Stimulated activated naive CD8-positive, alpha-beta T cell treated with anti-CD3 and anti-CD28 coated beads, Interleukin-15, amount 100 ng/mL, for 72 hours (primary cell): ENCODE measurements around the gene WRNIP1.

Experiments used
- ATAC-seq: fragments of 150-1000 bp; cut with Tn5 transposase; 2 replicates; pipeline ENCODE4 v1.10.0; 2021; ENCODE audit warnings: mild to moderate bottlenecking, moderate library complexity
- DNase-seq, 2 donors: peaks; one replicate each; pipeline ENCODE4 v3.0.0; 2021 to 2022
- H3K27ac Mint-ChIP-seq, 2 donors: one replicate each; pipeline ENCODE4 v1.8.0; 2022; ENCODE audit warnings: mild to moderate bottlenecking in 2 of 2, mixed read lengths in 2 of 2, moderate library complexity in 2 of 2
- H3K27me3 Mint-ChIP-seq: one replicate; pipeline ENCODE4 v1.8.0; 2022; ENCODE audit warnings: mixed read lengths
- H3K4me1 Mint-ChIP-seq: one replicate; pipeline ENCODE4 v1.8.0; 2022; ENCODE audit warnings: mild to moderate bottlenecking, mixed read lengths
- H3K4me3 Mint-ChIP-seq, 2 donors: one replicate each; pipeline ENCODE4 v1.8.0; 2022; ENCODE audit warnings: mild to moderate bottlenecking in 2 of 2, mixed read lengths in 2 of 2, moderate library complexity in 1 of 2
- H3K9me3 Mint-ChIP-seq, 2 donors: one replicate each; pipeline ENCODE4 v1.8.0; 2022; ENCODE audit warnings: mixed read lengths in 2 of 2

WRNIP1 gene

GRCh38 chr6:2783188-2783963 is 18.2 kb downstream of the WRNIP1 start:
- H3K4me1 Mint-ChIP-seq: peaks cover 27% of the 10 kb centered on the region
- H3K27ac Mint-ChIP-seq: no peak overlapping the region
- H3K9me3 Mint-ChIP-seq: no peaks in the 10 kb centered on the region
- DNase-seq: no peak
- H3K4me3 Mint-ChIP-seq: no peak overlapping the region
- peak; percentile 37 for ATAC-seq
- no peaks in the 10 kb centered on the region for H3K27me3 Mint-ChIP-seq

DNA sequence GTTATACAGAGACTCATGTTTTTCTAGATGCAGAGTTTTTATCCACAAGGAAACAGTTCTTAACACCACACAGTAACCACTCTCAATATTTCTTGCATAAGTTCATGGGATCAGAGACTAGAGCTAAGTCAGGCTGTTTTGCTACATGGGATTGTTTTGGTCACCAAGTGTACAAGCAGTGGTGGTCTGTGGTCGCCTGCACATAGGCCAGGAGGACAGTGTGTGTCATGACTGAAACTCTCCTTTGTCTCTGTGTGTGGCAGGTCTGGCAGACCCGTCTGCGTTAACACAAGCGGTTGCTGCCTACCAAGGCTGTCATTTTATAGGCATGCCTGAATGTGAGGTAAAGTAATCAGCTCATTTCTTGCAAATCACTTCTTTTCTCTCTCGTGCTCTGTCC is 18.9 kb downstream of the WRNIP1 start:
- H3K27ac Mint-ChIP-seq: no peak overlapping the region
- peaks cover 28% of the 10 kb centered on the region for H3K4me1 Mint-ChIP-seq
- ATAC-seq (no peak), DNase-seq (no peak)
- H3K4me3 Mint-ChIP-seq: no peak overlapping the region
- H3K27me3 Mint-ChIP-seq: no peaks in the 10 kb centered on the region
- no peaks in the 10 kb centered on the region for H3K9me3 Mint-ChIP-seq

GRCh38 chr6:2784930-2785329 is 19.7 kb downstream of the WRNIP1 start:
- Mint-ChIP-seq H3K27me3 (no peaks in the 10 kb centered on the region), H3K4me3 (no peak overlapping the region), H3K4me1 (peaks cover 32% of the 10 kb centered on the region), H3K9me3 (no peaks in the 10 kb centered on the region), H3K27ac (peak overlapping the region in 1 of 2 donors; percentile 38)
- DNase-seq (no peak), ATAC-seq (no peak)

DNA sequence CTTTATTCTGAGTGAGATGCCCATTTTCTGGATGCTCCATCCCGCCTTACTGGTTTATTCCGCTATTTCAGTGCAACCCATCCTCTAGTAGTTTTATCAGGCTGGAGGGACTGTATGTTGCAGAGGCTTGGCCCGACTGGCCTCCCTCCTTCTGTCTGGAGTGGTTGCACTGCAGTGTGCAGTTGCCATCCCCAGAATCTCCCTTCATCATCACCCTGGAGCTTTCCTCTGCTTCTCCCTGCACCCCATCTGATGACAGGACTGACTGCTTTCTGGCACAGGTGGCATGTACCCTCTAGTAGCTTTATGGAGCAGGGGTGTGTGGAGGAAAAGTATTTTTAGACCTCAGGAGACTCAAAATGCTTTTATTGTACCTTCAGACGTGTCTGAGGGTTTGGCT is 21.1 kb downstream of the WRNIP1 start:
- no peak for ATAC-seq
- Mint-ChIP-seq H3K27ac (no peak overlapping the region), H3K4me3 (no peak overlapping the region), H3K4me1 (peaks cover 38% of the 10 kb centered on the region), H3K27me3 (no peaks in the 10 kb centered on the region), H3K9me3 (no peaks in the 10 kb centered on the region)
- no peak for DNase-seq

DNA sequence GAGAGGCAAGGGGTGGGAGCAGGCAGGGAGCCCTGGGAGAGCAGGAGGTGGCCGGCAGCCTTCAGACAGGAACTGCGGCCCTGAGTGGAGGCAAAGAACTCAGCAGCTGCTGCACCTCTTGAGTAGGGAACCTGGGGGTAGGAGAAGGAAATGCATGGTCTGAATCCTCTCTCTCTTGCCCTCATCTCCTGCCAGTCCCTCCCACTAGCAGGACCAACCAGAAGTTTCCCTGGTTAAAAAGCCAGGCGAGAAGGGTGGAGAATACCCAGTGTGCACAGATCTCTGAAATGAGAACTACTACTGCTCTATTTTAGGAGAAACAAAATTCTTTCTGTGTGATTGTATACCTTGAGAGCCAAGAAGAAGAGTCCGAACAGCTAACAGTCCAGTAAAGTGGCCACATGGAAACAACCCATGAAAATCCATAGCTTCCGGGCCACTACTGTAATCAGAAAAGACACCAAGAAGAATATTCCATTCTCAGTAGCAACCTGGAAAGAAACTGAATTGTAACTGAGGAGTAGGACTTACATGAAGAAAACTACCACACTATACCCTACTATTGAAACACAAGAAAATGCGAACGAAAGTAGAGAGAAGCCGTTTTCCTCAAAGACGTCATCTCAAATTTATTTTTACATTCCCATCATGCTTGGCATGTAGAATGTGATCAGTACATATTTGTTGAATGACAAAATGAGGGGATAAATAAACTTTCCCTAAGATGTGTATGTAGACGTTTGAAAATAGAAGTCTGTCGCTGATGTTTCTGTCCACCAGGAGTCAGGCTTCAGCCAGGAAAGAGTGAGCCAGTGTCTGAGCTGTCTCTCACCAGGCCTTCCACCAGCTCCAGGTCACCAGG is 25.6 kb downstream of the WRNIP1 start:
- Mint-ChIP-seq H3K9me3 (peaks cover 0 to 5% of the 10 kb centered on the region in 2 donors), H3K27ac (no peak overlapping the region), H3K27me3 (no peaks in the 10 kb centered on the region), H3K4me3 (peak overlapping the region in 1 of 2 donors; percentile 62), H3K4me1 (peaks cover 51% of the 10 kb centered on the region)
- ATAC-seq: peak; percentile 84
- peak; percentile 44 to 70 for DNase-seq

DNA sequence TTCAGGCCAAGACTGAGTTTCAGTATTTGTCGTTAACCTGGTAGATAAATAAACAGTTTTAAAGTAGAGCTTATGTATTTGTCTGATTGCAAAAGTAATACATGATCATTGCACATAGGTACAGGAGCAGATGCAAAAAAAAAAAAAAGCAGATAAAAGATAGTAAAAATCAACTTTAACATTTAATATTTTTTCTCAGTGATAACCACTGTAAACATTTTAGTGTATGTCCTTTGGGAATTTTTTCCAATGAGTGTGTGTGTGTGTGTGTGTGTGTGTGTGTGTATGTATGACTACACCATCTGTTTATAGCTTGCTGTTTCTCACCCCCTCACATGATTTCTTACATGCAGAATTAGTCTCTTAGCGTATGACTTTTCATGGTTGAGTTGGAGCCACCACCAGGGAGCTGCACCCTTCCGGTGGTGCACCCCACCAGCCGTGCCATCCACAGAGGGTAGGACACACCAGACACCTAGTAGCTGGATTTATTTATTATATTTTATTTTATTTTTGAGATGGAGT is 26.3 kb downstream of the WRNIP1 start:
- no peak for ATAC-seq

GRCh38 chr6:2792330-2793110 is 27.3 kb downstream of the WRNIP1 start:
- H3K4me3 Mint-ChIP-seq: peak overlapping the region in 1 of 2 donors; percentile 8
- H3K27ac Mint-ChIP-seq: peak overlapping the region; percentile 16 to 35
- H3K4me1 Mint-ChIP-seq: peaks cover 61% of the 10 kb centered on the region
- H3K27me3 Mint-ChIP-seq: no peaks in the 10 kb centered on the region
- no peak for ATAC-seq
- peaks cover 0 to 5% of the 10 kb centered on the region in 2 donors for H3K9me3 Mint-ChIP-seq
- no peak for DNase-seq

More for the DNA sequence above, 26.3 kb downstream of the WRNIP1 start:
- peaks cover 0 to 5% of the 10 kb centered on the region in 2 donors for H3K9me3 Mint-ChIP-seq
- H3K27ac Mint-ChIP-seq: no peak overlapping the region
- no peaks in the 10 kb centered on the region for H3K27me3 Mint-ChIP-seq
- no peak for DNase-seq
- H3K4me1 Mint-ChIP-seq: peaks cover 51% of the 10 kb centered on the region
- peak overlapping the region in 1 of 2 donors; percentile 62 for H3K4me3 Mint-ChIP-seq

DNA sequence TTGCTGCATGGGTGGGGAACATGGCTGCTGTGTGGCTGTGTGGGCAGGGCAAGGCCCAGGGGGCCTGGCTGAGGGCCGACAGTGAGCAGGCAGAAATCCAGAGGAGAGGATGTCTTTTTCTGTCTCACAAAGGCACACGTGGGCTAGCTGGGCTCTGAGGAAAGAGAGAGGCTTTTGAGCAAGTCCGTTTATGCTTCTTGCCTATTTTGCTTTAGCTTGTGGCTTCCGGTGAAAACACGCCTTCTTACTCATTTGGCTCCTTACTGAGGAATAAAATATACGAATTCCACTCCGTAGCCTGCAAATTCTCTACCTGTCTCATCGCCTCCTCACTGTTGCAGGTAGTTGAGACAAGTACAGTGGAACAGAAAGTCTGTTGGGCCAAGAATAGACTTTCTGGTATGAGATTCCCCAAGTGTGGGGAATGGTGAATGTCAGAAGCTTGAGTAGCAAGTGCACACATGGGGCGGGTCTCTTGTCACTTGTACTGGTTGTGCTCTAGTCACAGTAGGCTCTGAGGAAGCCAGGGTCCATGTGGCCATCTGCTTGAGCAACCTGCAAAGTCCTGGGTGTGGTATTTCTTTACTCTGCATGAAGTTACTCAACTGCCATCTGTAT is 28.4 kb downstream of the WRNIP1 start:
- no peaks in the 10 kb centered on the region for H3K27me3 Mint-ChIP-seq
- H3K9me3 Mint-ChIP-seq: peaks cover 0 to 5% of the 10 kb centered on the region in 2 donors
- peak overlapping the region; percentile 67 to 73 for H3K4me3 Mint-ChIP-seq
- peaks cover 72% of the 10 kb centered on the region for H3K4me1 Mint-ChIP-seq
- ATAC-seq (peak; percentile 68), DNase-seq (peak in 1 of 2 donors; percentile 48)
- H3K27ac Mint-ChIP-seq: peak overlapping the region; percentile 81 to 89

- no peak overlapping the region for H3K27ac Mint-ChIP-seq
- H3K27me3 Mint-ChIP-seq: no peaks in the 10 kb centered on the region
- ATAC-seq (no peak), DNase-seq (no peak)
- peaks cover 73% of the 10 kb centered on the region for H3K4me1 Mint-ChIP-seq
- H3K4me3 Mint-ChIP-seq: no peak overlapping the region
- peaks cover 0 to 5% of the 10 kb centered on the region in 2 donors for H3K9me3 Mint-ChIP-seq
Observed at GRCh38 chr6:2794171-2794730, 29.1 kb downstream of the WRNIP1 start.

DNA sequence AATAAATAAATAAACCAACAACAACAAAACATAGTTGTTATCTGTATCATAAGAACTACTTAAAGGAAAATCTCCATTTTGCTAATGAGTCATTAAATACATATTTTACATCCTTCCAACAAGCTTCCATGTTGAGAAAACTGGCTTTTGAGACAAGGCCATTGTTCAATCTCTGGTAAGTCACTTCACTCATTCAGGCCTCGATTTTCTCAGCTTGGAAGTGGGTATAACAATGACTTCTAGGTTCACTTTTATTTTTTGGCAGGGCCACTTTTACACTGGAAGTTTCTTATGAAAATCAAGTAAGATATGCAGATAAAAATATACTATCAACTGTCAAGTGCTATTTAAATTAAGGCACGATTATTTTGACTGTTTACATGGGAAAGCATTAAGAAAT is 30.0 kb downstream of the WRNIP1 start:
- H3K27me3 Mint-ChIP-seq: no peaks in the 10 kb centered on the region
- ATAC-seq (no peak), DNase-seq (no peak)
- no peak overlapping the region for H3K27ac Mint-ChIP-seq
- H3K4me1 Mint-ChIP-seq: peaks cover 80% of the 10 kb centered on the region
- H3K9me3 Mint-ChIP-seq: peaks cover 0 to 5% of the 10 kb centered on the region in 2 donors
- H3K4me3 Mint-ChIP-seq: no peak overlapping the region

- peak overlapping the region in 1 of 2 donors; percentile 25 for H3K27ac Mint-ChIP-seq
- peaks cover 80% of the 10 kb centered on the region for H3K4me1 Mint-ChIP-seq
- no peaks in the 10 kb centered on the region for H3K27me3 Mint-ChIP-seq
- no peak for DNase-seq
- peaks cover 0 to 5% of the 10 kb centered on the region in 2 donors for H3K9me3 Mint-ChIP-seq
- peak; percentile 31 for ATAC-seq
- H3K4me3 Mint-ChIP-seq: peak overlapping the region in 1 of 2 donors; percentile 2
Observed at GRCh38 chr6:2795956-2796355, 30.8 kb downstream of the WRNIP1 start.

DNA sequence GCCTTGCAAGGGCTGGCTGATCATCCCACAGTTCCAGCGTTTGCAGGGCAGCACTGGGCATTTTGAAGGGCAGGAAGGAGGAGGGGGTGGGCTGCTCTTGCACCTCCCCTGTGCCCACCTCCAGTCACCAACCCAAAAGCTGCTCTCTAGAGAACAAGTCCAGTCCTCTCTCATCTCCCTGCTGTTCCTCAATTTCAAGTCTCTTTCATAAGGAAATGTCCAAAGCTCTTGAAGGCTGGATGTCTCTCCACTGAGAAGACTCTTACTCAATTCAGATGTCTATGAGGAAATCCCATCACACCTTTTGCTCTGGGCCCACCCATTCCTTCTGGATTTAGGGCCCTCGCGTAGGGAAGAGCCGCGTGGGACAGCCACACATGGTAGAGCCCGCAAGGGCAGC is 31.7 kb downstream of the WRNIP1 start:
- Mint-ChIP-seq H3K4me1 (peaks cover 71% of the 10 kb centered on the region), H3K27me3 (no peaks in the 10 kb centered on the region), H3K4me3 (no peak overlapping the region), H3K27ac (peak overlapping the region in 1 of 2 donors; percentile 42), H3K9me3 (peaks cover 0 to 5% of the 10 kb centered on the region in 2 donors)
- ATAC-seq (no peak), DNase-seq (no peak)

DNA sequence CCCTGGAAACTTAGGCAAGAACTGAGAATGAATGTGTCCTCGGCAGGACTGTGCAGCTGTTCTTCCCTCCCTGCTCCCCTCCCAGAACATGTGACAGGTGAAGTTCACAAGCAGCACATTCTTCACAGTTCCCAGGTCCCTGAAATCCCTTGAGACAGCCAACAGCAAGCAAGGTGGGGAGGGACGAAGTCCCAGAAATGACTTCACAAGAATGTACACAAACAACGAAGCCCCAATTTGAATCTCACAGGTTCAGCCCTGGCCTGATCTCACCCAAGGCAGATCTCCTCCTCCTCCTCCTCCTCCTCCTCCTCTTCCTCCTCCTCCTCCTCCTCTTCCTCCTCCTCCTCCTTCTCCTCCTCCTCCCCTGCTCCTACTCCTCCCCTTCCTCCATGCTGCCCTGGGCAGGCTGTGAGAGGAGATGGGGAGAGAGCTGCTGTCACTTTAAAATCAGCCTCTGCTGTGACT is 32.4 kb downstream of the WRNIP1 start:
- Mint-ChIP-seq H3K4me3 (no peak overlapping the region), H3K9me3 (peaks cover 0 to 5% of the 10 kb centered on the region in 2 donors), H3K27ac (peak overlapping the region in 1 of 2 donors; percentile 13), H3K4me1 (peaks cover 64% of the 10 kb centered on the region), H3K27me3 (no peaks in the 10 kb centered on the region)
- DNase-seq: no peak
- ATAC-seq: no peak

- no peak overlapping the region for H3K4me3 Mint-ChIP-seq
- no peaks in the 10 kb centered on the region for H3K27me3 Mint-ChIP-seq
- H3K9me3 Mint-ChIP-seq: peaks cover 0 to 5% of the 10 kb centered on the region in 2 donors
- H3K27ac Mint-ChIP-seq: no peak overlapping the region
- H3K4me1 Mint-ChIP-seq: peaks cover 53% of the 10 kb centered on the region
- no peak for ATAC-seq
- no peak for DNase-seq
Observed at GRCh38 chr6:2798586-2799134, 33.5 kb downstream of the WRNIP1 start.
